Keratinocyte (primary cell): Measurements from ENCODE around the gene RRAD. TPM values are rescaled to one million over a fixed set of nuclear protein-coding genes. Genes with fewer than 3 reads are reported as not detected.

Experiments
- DNase-seq: peaks from one replicate; pipeline ENCODE4 v3.0.0-alpha.2; 2011; ENCODE audit warnings: low read depth, missing footprints, low spot score
- FAIRE-seq: peaks from 2 replicates; lab custom pipeline; 2011; peaks lifted over from hg19 to GRCh38; lab: Jason Lieb, UNC
- H2AFZ ChIP-seq: 2 replicates; pipeline ENCODE4 v1.6.0; 2012; ENCODE audit warnings: low read length, control low read depth, inconsistent platforms; ENCODE audit not compliant: control insufficient read depth
- H3K27ac ChIP-seq: 2 replicates; pipeline ENCODE4 v1.5.1; 2011; ENCODE audit warnings: low read length; ENCODE audit not compliant: control insufficient read depth, insufficient read depth
- H3K27me3 ChIP-seq: 3 replicates; pipeline ENCODE4 v1.6.0; 2011; ENCODE audit warnings: low read length; ENCODE audit not compliant: control insufficient read depth, insufficient read depth; ENCODE audit errors: extremely low read depth
- H3K36me3 ChIP-seq, 2 experiments: 2 replicates in 1 of 2; 3 replicates in 1 of 2; pipeline ENCODE4 v1.5.1; 2011; ENCODE audit warnings: low read length in 2 of 2, mild to moderate bottlenecking in 1 of 2; ENCODE audit not compliant: control insufficient read depth in 2 of 2, insufficient read depth in 2 of 2; ENCODE audit errors: extremely low read depth in 1 of 2
- H3K4me1 ChIP-seq: 3 replicates; pipeline ENCODE4 v1.5.1; 2011; ENCODE audit warnings: low read length; ENCODE audit not compliant: control insufficient read depth, insufficient read depth; ENCODE audit errors: extremely low read depth
- H3K4me2 ChIP-seq: 3 replicates; pipeline ENCODE4 v1.6.0; 2011; ENCODE audit warnings: low read depth, low read length; ENCODE audit not compliant: control insufficient read depth, insufficient read depth; ENCODE audit errors: extremely low read depth
- H3K4me3 ChIP-seq, 3 experiments: fragments of 200-600 bp in 1 of 3; sonication (generic) in 1 of 3; 2 replicates in 2 of 3; 3 replicates in 1 of 3; pipeline ENCODE4 v1.5.1; 2011 to 2016; ENCODE audit warnings: low read length in 3 of 3, mild to moderate bottlenecking in 3 of 3, control low read depth in 2 of 3, inconsistent platforms in 1 of 3, low read depth in 1 of 3, mixed read lengths in 1 of 3, mixed run types in 1 of 3, moderate library complexity in 1 of 3; ENCODE audit not compliant: control insufficient read depth in 2 of 3, insufficient read depth in 2 of 3; ENCODE audit errors: extremely low read depth in 1 of 3
- H3K79me2 ChIP-seq: 2 replicates; pipeline ENCODE4 v1.6.0; 2012; ENCODE audit warnings: low read length; ENCODE audit not compliant: control insufficient read depth, insufficient read depth
- H3K9ac ChIP-seq: 3 replicates; pipeline ENCODE4 v1.6.0; 2011; ENCODE audit warnings: low read length; ENCODE audit not compliant: control insufficient read depth, insufficient read depth; ENCODE audit errors: extremely low read depth
- H3K9me1 ChIP-seq: 3 replicates; pipeline ENCODE4 v1.6.0; 2011; ENCODE audit warnings: low read length; ENCODE audit not compliant: control insufficient read depth, insufficient read depth; ENCODE audit errors: extremely low read depth
- H3K9me3 ChIP-seq: 2 replicates; pipeline ENCODE4 v1.5.1; 2012; ENCODE audit warnings: low read depth, low read length; ENCODE audit not compliant: control insufficient read depth
- H4K20me1 ChIP-seq: 3 replicates; pipeline ENCODE4 v1.6.0; 2011; ENCODE audit warnings: low read length; ENCODE audit not compliant: control insufficient read depth, insufficient read depth; ENCODE audit errors: extremely low read depth
- EZH2 ChIP-seq: IDR thresholded peaks from one replicate; pipeline ENCODE4 v1.6.1; 2012; ENCODE audit warnings: inconsistent platforms, mild to moderate bottlenecking, low read length, moderate library complexity
- dilution Hi-C: fragments of 300-500 bp; cut with MboI; formaldehyde crosslinking; loops from one replicate; pipeline ENCODE4 v1.7.0; 2020; ENCODE audit warnings: low sequenced_read_pairs; ENCODE audit not compliant: extremely low pct_ligation_motif_present
- polyA plus RNA-seq, 5 experiments: library from polyadenylated mRNA; depleted of rRNA in 3 of 5; stranded (reverse) in 3 of 5; stranded (forward) in 1 of 5; unstranded in 1 of 5; fragments of >200 nt; gene quantifications; 1 replicate in 1 of 5; 2 replicates in 3 of 5; 3 replicates in 1 of 5; pipeline versions ENCODE4 v1.2.1 to v1.2.3, GENCODE V29; 2011 to 2012; ENCODE audit warnings: missing spikeins in 2 of 5, low read depth in 1 of 5, low replicate concordance in 1 of 5
- TF ChIP-seq, protein P1 (sequence below), 3 experiments: IDR thresholded peaks in 1 of 3; conservative IDR thresholded peaks in 1 of 3; optimal IDR thresholded peaks in 1 of 3; 2 replicates in 2 of 3; 3 replicates in 1 of 3; pipeline versions ENCODE3 to v1.5.1; 2011; ENCODE audit warnings: low read length in 3 of 3, mild to moderate bottlenecking in 3 of 3, moderate library complexity in 2 of 3, control low read depth in 1 of 3, inconsistent platforms in 1 of 3; ENCODE audit not compliant: insufficient read depth in 2 of 3; ENCODE audit errors: extremely low read depth in 1 of 3

The RRAD gene
- polyA plus RNA-seq, 1 donor (not counting 4 experiments of a cell fraction or from before 2014, with no cell fraction given): 2.7 TPM

- no peaks in the 10 kb centered on the region for H3K79me2 ChIP-seq
- DNase-seq (no peak), FAIRE-seq (no peak)
- H4K20me1 ChIP-seq: no peaks in the 10 kb centered on the region
- H3K4me1 ChIP-seq: peaks cover 22% of the 10 kb centered on the region
- no peaks in the 10 kb centered on the region for H3K27me3 ChIP-seq
- no peak overlapping the region for H3K4me3 ChIP-seq
- H3K4me2 ChIP-seq: peak overlapping the region; percentile 95
- no peaks in the 10 kb centered on the region for H3K9me1 ChIP-seq
- H2AFZ ChIP-seq: no peak overlapping the region
- H3K9ac ChIP-seq: no peak overlapping the region
- no peaks in the 10 kb centered on the region for H3K9me3 ChIP-seq
- H3K36me3 ChIP-seq: no peaks in the 10 kb centered on the region
- TF ChIP-seq, protein P1, sequence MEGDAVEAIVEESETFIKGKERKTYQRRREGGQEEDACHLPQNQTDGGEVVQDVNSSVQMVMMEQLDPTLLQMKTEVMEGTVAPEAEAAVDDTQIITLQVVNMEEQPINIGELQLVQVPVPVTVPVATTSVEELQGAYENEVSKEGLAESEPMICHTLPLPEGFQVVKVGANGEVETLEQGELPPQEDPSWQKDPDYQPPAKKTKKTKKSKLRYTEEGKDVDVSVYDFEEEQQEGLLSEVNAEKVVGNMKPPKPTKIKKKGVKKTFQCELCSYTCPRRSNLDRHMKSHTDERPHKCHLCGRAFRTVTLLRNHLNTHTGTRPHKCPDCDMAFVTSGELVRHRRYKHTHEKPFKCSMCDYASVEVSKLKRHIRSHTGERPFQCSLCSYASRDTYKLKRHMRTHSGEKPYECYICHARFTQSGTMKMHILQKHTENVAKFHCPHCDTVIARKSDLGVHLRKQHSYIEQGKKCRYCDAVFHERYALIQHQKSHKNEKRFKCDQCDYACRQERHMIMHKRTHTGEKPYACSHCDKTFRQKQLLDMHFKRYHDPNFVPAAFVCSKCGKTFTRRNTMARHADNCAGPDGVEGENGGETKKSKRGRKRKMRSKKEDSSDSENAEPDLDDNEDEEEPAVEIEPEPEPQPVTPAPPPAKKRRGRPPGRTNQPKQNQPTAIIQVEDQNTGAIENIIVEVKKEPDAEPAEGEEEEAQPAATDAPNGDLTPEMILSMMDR (optimal IDR thresholded peaks at IDR 0.05 in 1 of 3, IDR thresholded peaks at IDR 0.05 in 1 of 3, conservative IDR thresholded peaks at IDR 0.05 in 1 of 3; ENCODE audit: extremely low read depth in 1 of 3, insufficient read depth in 2 of 3, low read length in 3 of 3): no peak
- TF ChIP-seq EZH2: no peak
- dilution Hi-C loops: no loop called here
- no peak overlapping the region for H3K27ac ChIP-seq
Measured at GRCh38 chr16:66949472-66949871, 24.1 kb upstream of the RRAD start.

DNA sequence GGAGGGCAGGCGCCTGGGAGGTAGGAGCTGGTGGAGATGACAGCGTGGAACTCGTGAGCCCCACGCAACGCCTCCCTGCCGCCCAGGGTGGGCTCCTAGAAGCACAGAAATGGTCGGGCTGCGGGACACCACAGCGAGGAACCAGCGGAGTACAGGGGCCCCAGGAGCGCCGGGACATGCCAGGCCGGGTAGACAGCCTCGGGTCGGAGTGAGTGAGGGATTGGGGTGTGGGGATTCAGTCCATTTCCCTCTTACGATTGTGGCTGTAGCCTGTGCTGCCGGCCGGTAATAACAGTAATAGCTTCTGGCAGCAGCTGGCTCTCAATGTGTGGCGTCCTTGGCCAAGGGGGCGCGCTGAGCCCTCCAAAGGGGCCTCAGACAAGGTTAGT is 23.5 kb upstream of the RRAD start:
- Histone ChIP-seq H3K9ac (peak overlapping the region; percentile 68), H3K27ac (no peak overlapping the region), H3K27me3 (no peaks in the 10 kb centered on the region), H3K9me1 (no peaks in the 10 kb centered on the region), H3K9me3 (no peaks in the 10 kb centered on the region), H3K4me1 (peaks cover 20% of the 10 kb centered on the region), H3K4me2 (peak overlapping the region; percentile 95), H4K20me1 (no peaks in the 10 kb centered on the region), H3K4me3 (peak overlapping the region; percentile 43 to 76 (median 69)), H3K79me2 (no peaks in the 10 kb centered on the region), H2AFZ (peak overlapping the region; percentile 84), H3K36me3 (peaks cover 0 to 2% of the 10 kb centered on the region in 2 experiments)
- TF ChIP-seq EZH2: no peak
- TF ChIP-seq, protein P1 (optimal IDR thresholded peaks at IDR 0.05 in 1 of 3, IDR thresholded peaks at IDR 0.05 in 1 of 3, conservative IDR thresholded peaks at IDR 0.05 in 1 of 3; ENCODE audit: extremely low read depth in 1 of 3, insufficient read depth in 2 of 3, low read length in 3 of 3): no peak
- FAIRE-seq: no peak
- dilution Hi-C loops: no loop called here
- no peak for DNase-seq
